ENCODE results near the gene PAWR. TPM values are rescaled to one million over a fixed set of nuclear protein-coding genes. Genes with fewer than 3 reads are reported as not detected.

The PAWR gene
- total and polyA plus RNA-seq, 2 donors (not counting 3 experiments of a cell fraction or from before 2014, with no cell fraction given) = 18.3 to 154 TPM

- CTCF ChIA-PET = no interaction called here
- peaks cover 97% of the 10 kb centered on the region for H3K79me2 ChIP-seq (ENCODE audit: control insufficient read depth, insufficient read depth, low read length)
- H2AFZ ChIP-seq (ENCODE audit: low read depth, low read length) = no peak overlapping the region
- H3K36me3 ChIP-seq (ENCODE audit: control insufficient read depth in 2 of 2, extremely low read depth in 1 of 2, insufficient read depth in 2 of 2, low read length in 2 of 2) = no peaks in the 10 kb centered on the region
- no peaks in the 10 kb centered on the region for H3K27me3 ChIP-seq (ENCODE audit: control insufficient read depth in 2 of 2, insufficient read depth in 2 of 2, low read length in 2 of 2)
- no peaks in the 10 kb centered on the region for H3K9me1 ChIP-seq (replicated peaks; ENCODE audit: control insufficient read depth, extremely low read depth, insufficient read depth, low read length)
- H3K4me2 ChIP-seq (ENCODE audit: insufficient read depth, low read length) = no peak overlapping the region
- no peak overlapping the region for H3K27ac ChIP-seq (ENCODE audit: insufficient read depth, low read depth, low read length)
- no peaks in the 10 kb centered on the region for H3K9me3 ChIP-seq (replicated peaks; ENCODE audit: control insufficient read depth, insufficient read depth, low read length)
- FAIRE-seq (no peak), DNase-seq (ENCODE audit: low read depth, low spot score) (peak; percentile 34)
- POLR2A ChIA-PET = no interaction called here
- dilution Hi-C loops (cut with MboI; ENCODE audit: extremely low pct_ligation_motif_present, low sequenced_read_pairs) = no loop called here
- BruUV-seq (replicated peaks) = no TSS peak
- TF ChIP-seq CTCF (IDR thresholded peaks at IDR 0.05; ENCODE audit: extremely low read depth in 1 of 2, insufficient read depth in 1 of 2, low read depth in 1 of 2, low read length in 2 of 2) = no peak
- H3K4me1 ChIP-seq (ENCODE audit: control insufficient read depth, extremely low read depth, insufficient read depth, low read length) = peaks cover 5% of the 10 kb centered on the region
- intact Hi-C loops (cut with micrococcal nuclease) = no loop called here
- no peak overlapping the region for H3K4me3 ChIP-seq (replicated peaks in 1 of 3; ENCODE audit: insufficient read depth in 1 of 3, low read depth in 1 of 3, low read length in 3 of 3)
- no peak overlapping the region for H3K9ac ChIP-seq (replicated peaks; ENCODE audit: extremely low read depth, insufficient read depth, low read length)
- peaks cover 6% of the 10 kb centered on the region for H4K20me1 ChIP-seq (replicated peaks; ENCODE audit: control insufficient read depth, extremely low read depth, insufficient read depth, low read length)
These were observed 25.4 kb downstream of the PAWR start for GRCh38 chr12:79665212-79665887.

GRCh38 chr12:79664518-79664917, 26.2 kb downstream of the PAWR start:
- H3K9me1 ChIP-seq (replicated peaks; ENCODE audit: control insufficient read depth, extremely low read depth, insufficient read depth, low read length) = no peaks in the 10 kb centered on the region
- POLR2A ChIA-PET = no interaction called here
- no peak overlapping the region for H3K4me3 ChIP-seq (replicated peaks in 1 of 3; ENCODE audit: insufficient read depth in 1 of 3, low read depth in 1 of 3, low read length in 3 of 3)
- H3K27ac ChIP-seq (ENCODE audit: insufficient read depth, low read depth, low read length) = no peak overlapping the region
- H3K4me2 ChIP-seq (ENCODE audit: insufficient read depth, low read length) = no peak overlapping the region
- peaks cover 2% of the 10 kb centered on the region for H4K20me1 ChIP-seq (replicated peaks; ENCODE audit: control insufficient read depth, extremely low read depth, insufficient read depth, low read length)
- dilution Hi-C loops (cut with MboI; ENCODE audit: extremely low pct_ligation_motif_present, low sequenced_read_pairs) = no loop called here
- no peaks in the 10 kb centered on the region for H3K36me3 ChIP-seq (ENCODE audit: control insufficient read depth in 2 of 2, extremely low read depth in 1 of 2, insufficient read depth in 2 of 2, low read length in 2 of 2)
- H3K9ac ChIP-seq (replicated peaks; ENCODE audit: extremely low read depth, insufficient read depth, low read length) = no peak overlapping the region
- no peaks in the 10 kb centered on the region for H3K9me3 ChIP-seq (replicated peaks; ENCODE audit: control insufficient read depth, insufficient read depth, low read length)
- no TSS peak for BruUV-seq (replicated peaks)
- no peaks in the 10 kb centered on the region for H3K27me3 ChIP-seq (ENCODE audit: control insufficient read depth in 2 of 2, insufficient read depth in 2 of 2, low read length in 2 of 2)
- CTCF ChIA-PET = no interaction called here
- no peak for TF ChIP-seq MYC (IDR thresholded peaks at IDR 0.05; ENCODE audit: low read depth, low read length)
- TF ChIP-seq POLR2AphosphoS5 (IDR thresholded peaks at IDR 0.05; ENCODE audit: insufficient read depth, low read depth, low read length) = no peak
- no peak for TF ChIP-seq GATA2 (IDR thresholded peaks at IDR 0.05; ENCODE audit: insufficient read depth, insufficient read length, low read depth, low read length)
- peaks cover 8% of the 10 kb centered on the region for H3K4me1 ChIP-seq (ENCODE audit: control insufficient read depth, extremely low read depth, insufficient read depth, low read length)
- no peak for DNase-seq (ENCODE audit: low read depth, low spot score)
- H2AFZ ChIP-seq (ENCODE audit: low read depth, low read length) = no peak overlapping the region
- peaks cover 97% of the 10 kb centered on the region for H3K79me2 ChIP-seq (ENCODE audit: control insufficient read depth, insufficient read depth, low read length)
- no peak for FAIRE-seq
- intact Hi-C loops (cut with micrococcal nuclease) = no loop called here

Measured in endothelial cell of umbilical vein (primary cell).